HG03575 (cell line): ENCODE results near the gene ABCC2.
"Not testable (repeated sequence)": the region's sequence is repeated elsewhere in the genome, so short reads cannot be mapped to it uniquely, and the experiment has no call there.

Experiments
- ATAC-seq: cut with Tn5 transposase; IDR thresholded peaks from one replicate; pipeline ENCODE4 v1.9.1; 2021; ENCODE audit not compliant: unreplicated experiment, insufficient number of reproducible peaks, low FRiP score; ENCODE audit errors: extremely low read depth

The ABCC2 gene

GRCh38 chr10:99845837-99846382, 63.5 kb downstream of the ABCC2 start:
- no peak for ATAC-seq

- ATAC-seq: no peak
Measured at GRCh38 chr10:99849057-99849456, 66.6 kb downstream of the ABCC2 start.

- ATAC-seq: no peak
Measured at GRCh38 chr10:99849536-99849935, 67.1 kb downstream of the ABCC2 start.

GRCh38 chr10:99850021-99850766, 67.8 kb downstream of the ABCC2 start:
- no peak for ATAC-seq

GRCh38 chr10:99850767-99851340, 68.4 kb downstream of the ABCC2 start:
- ATAC-seq: no peak

GRCh38 chr10:99851825-99852224, 69.4 kb downstream of the ABCC2 start:
- ATAC-seq: no peak

- ATAC-seq: no peak
Measured at GRCh38 chr10:99852481-99853213, 70.2 kb downstream of the ABCC2 start.

GRCh38 chr10:99853655-99854054, 71.2 kb downstream of the ABCC2 start:
- no peak for ATAC-seq

- no peak for ATAC-seq
Measured at GRCh38 chr10:99854860-99855259, 72.4 kb downstream of the ABCC2 start.

- ATAC-seq: no peak
Measured at GRCh38 chr10:99855479-99856071, 73.1 kb downstream of the ABCC2 start.

GRCh38 chr10:99858849-99859248, 76.4 kb downstream of the ABCC2 start:
- ATAC-seq: no peak

GRCh38 chr10:99859585-99859984, 77.1 kb downstream of the ABCC2 start:
- no peak for ATAC-seq

GRCh38 chr10:99860466-99860865, 78.0 kb downstream of the ABCC2 start:
- ATAC-seq: no peak

GRCh38 chr10:99863535-99864240, 81.2 kb downstream of the ABCC2 start:
- ATAC-seq: not testable (repeated sequence)

GRCh38 chr10:99867250-99867649, 84.8 kb downstream of the ABCC2 start:
- not testable (repeated sequence) for ATAC-seq

- no peak for ATAC-seq
Measured at GRCh38 chr10:99869581-99870122, 87.2 kb downstream of the ABCC2 start.

GRCh38 chr10:99870123-99870730, 87.8 kb downstream of the ABCC2 start:
- no peak for ATAC-seq
